Activated T-cell treated with anti-CD3 and anti-CD28 coated beads for 4 hours (primary cell): ENCODE data around the gene IDH3A.

Experiments
- DNase-seq: peaks from one replicate; pipeline ENCODE4 v3.0.0-alpha.2; 2020

Gene IDH3A

GRCh38 chr15:78149068-78149804 is at the start of gene IDH3A:
Gene IDH3A, plus strand, starts transcription at chr15:78149362. Its CDS starts 42 bp downstream, at chr15:78149404.
- DNase-seq = peak; percentile 100

- DNase-seq = no peak
Observed at GRCh38 chr15:78100886-78101285, 48.3 kb upstream of the IDH3A start.

GRCh38 chr15:78101423-78102105 is 47.6 kb upstream of the IDH3A start:
- no peak for DNase-seq

GRCh38 chr15:78102211-78102610 is 47.0 kb upstream of the IDH3A start:
- DNase-seq = no peak

GRCh38 chr15:78102741-78103140 is 46.4 kb upstream of the IDH3A start:
- DNase-seq = no peak

- DNase-seq = peak; percentile 14
Observed at GRCh38 chr15:78103406-78104118, 45.6 kb upstream of the IDH3A start.

- no peak for DNase-seq
Observed at GRCh38 chr15:78104119-78104479, 45.1 kb upstream of the IDH3A start.

GRCh38 chr15:78104566-78105475 is 44.3 kb upstream of the IDH3A start:
- no peak for DNase-seq

- DNase-seq = no peak
Observed at GRCh38 chr15:78105476-78106241, 43.5 kb upstream of the IDH3A start.

GRCh38 chr15:78107471-78107870 is 41.7 kb upstream of the IDH3A start:
- DNase-seq = no peak

GRCh38 chr15:78108300-78109084 is 40.7 kb upstream of the IDH3A start:
- DNase-seq = peak; percentile 76

- DNase-seq = no peak
Observed at GRCh38 chr15:78109156-78109555, 40.0 kb upstream of the IDH3A start.

- no peak for DNase-seq
Observed at GRCh38 chr15:78110096-78110495, 39.1 kb upstream of the IDH3A start.

- DNase-seq = no peak
Observed at GRCh38 chr15:78110916-78111475, 38.2 kb upstream of the IDH3A start.

GRCh38 chr15:78111788-78112187 is 37.4 kb upstream of the IDH3A start:
- no peak for DNase-seq

- DNase-seq = no peak
Observed at GRCh38 chr15:78112551-78112950, 36.6 kb upstream of the IDH3A start.

GRCh38 chr15:78120523-78120922 is 28.6 kb upstream of the IDH3A start:
- DNase-seq = no peak

GRCh38 chr15:78125267-78125666 is 23.9 kb upstream of the IDH3A start:
- no peak for DNase-seq

- DNase-seq = no peak
Observed at GRCh38 chr15:78127882-78128281, 21.3 kb upstream of the IDH3A start.

GRCh38 chr15:78129077-78129750 is 19.9 kb upstream of the IDH3A start:
- no peak for DNase-seq
